HCT116 (cell line): ENCODE results near the gene GALNT15. TPM values are rescaled to one million over a fixed set of nuclear protein-coding genes. Genes with fewer than 3 reads are reported as not detected.

ENCODE experiments used
- ATAC-seq: fragments of 200-7000 bp; cut with Tn5 transposase; 2 replicates; pipeline ENCODE4 v1.9.1; 2020; ENCODE audit warnings: mild to moderate bottlenecking, moderate library complexity
- BruUV-seq: library from RNA; stranded (reverse); fragments of 400-500 nt; replicated peaks from 2 replicates; lab custom pipeline; 2021; lab: Mats Ljungman, UMichigan
- CTCF ChIA-PET: fragments of 300-600 bp; sonication (Branson Sonifier 250); formaldehyde crosslinking; loops from one replicate; lab custom pipeline; 2021; ENCODE audit warnings: antibody characterized with exemption; lab: Charles Lee
- POLR2A ChIA-PET: fragments of 300-600, 350-600 bp; sonication (Branson Sonifier 250); formaldehyde crosslinking; loops from one replicate; lab custom pipeline; 2021; ENCODE audit warnings: antibody characterized with exemption; lab: Charles Lee
- RAD21 ChIA-PET, 2 experiments: fragments of 300-600 bp; sonication (Branson Sonifier 250); formaldehyde crosslinking; loops; one replicate each; lab custom pipeline; 2023; ENCODE audit warnings: low total read pairs in 2 of 2; ENCODE audit not compliant: uncharacterized antibody in 2 of 2, unreplicated experiment in 2 of 2, low non-redundant PET in 1 of 2; lab: Charles Lee
- DNase-seq: peaks from one replicate; pipeline ENCODE4 v3.0.0-alpha.2; 2010; ENCODE audit warnings: low read depth, low spot score
- H2AFZ ChIP-seq: fragments of 200-600 bp; shearing (Covaris generic), sonication (generic); 2 replicates; pipeline ENCODE4 v1.6.1; 2017; ENCODE audit warnings: low read depth, mixed run types, mixed read lengths, antibody characterized with exemption, low read length; ENCODE audit not compliant: poor library complexity, severe bottlenecking
- H3K27ac ChIP-seq: 2 replicates; pipeline ENCODE4 v1.5.1; 2012; ENCODE audit warnings: low read depth, low read length
- H3K27me3 ChIP-seq: fragments of 200-600 bp; sonication (generic); 2 replicates; pipeline ENCODE4 v1.6.1; 2016; ENCODE audit warnings: mixed run types, low read length, mixed read lengths; ENCODE audit not compliant: insufficient read depth
- H3K36me3 ChIP-seq, 2 experiments: fragments of 200-500 bp in 1 of 2; fragments of 200-600 bp in 1 of 2; sonication (Bioruptor generic) in 1 of 2; sonication (generic) in 1 of 2; 2 replicates each; pipeline versions ENCODE4 v1.5.1 to v1.6.1; 2014 to 2016; ENCODE audit warnings: low read length in 2 of 2, inconsistent platforms in 1 of 2, mixed read lengths in 1 of 2, mixed run types in 1 of 2; ENCODE audit not compliant: insufficient read depth in 2 of 2, control insufficient read depth in 1 of 2
- H3K4me1 ChIP-seq, 2 experiments: fragments of 200-600 bp in 1 of 2; sonication (generic) in 1 of 2; 2 replicates each; pipeline versions ENCODE4 v1.5.1 to v1.6.1; 2012 to 2017; ENCODE audit warnings: low read length in 2 of 2, inconsistent platforms in 1 of 2, mild to moderate bottlenecking in 1 of 2, mixed read lengths in 1 of 2, mixed run types in 1 of 2, moderate library complexity in 1 of 2; ENCODE audit not compliant: insufficient read depth in 2 of 2, control insufficient read depth in 1 of 2
- H3K4me2 ChIP-seq: fragments of 200-600 bp; sonication (generic); 2 replicates; pipeline ENCODE4 v1.6.1; 2017; ENCODE audit warnings: mixed run types, low read length, mixed read lengths
- H3K4me3 ChIP-seq, 2 experiments: fragments of 200-600 bp in 1 of 2; sonication (generic) in 1 of 2; replicated peaks in 1 of 2; 2 replicates each; pipeline ENCODE4 v1.5.1; 2011 to 2016; ENCODE audit warnings: low read length in 2 of 2, control low read depth in 1 of 2, low read depth in 1 of 2, mild to moderate bottlenecking in 1 of 2, mixed read lengths in 1 of 2, mixed run types in 1 of 2
- H3K79me2 ChIP-seq: fragments of 200-600 bp; sonication (generic); 2 replicates; pipeline ENCODE4 v1.6.1; 2017; ENCODE audit warnings: mild to moderate bottlenecking, mixed run types, low read length, moderate library complexity, mixed read lengths; ENCODE audit not compliant: insufficient read depth
- H3K9ac ChIP-seq: fragments of 200-600 bp; sonication (generic); 2 replicates; pipeline ENCODE4 v1.6.1; 2016; ENCODE audit warnings: low read length, mixed read lengths
- H3K9me2 ChIP-seq: fragments of 200-600 bp; sonication (generic), shearing (Covaris generic); 2 replicates; pipeline ENCODE4 v1.6.1; 2017; ENCODE audit warnings: mixed run types, mild to moderate bottlenecking, moderate library complexity; ENCODE audit not compliant: insufficient read depth
- H3K9me3 ChIP-seq, 2 experiments: fragments of 200-500 bp in 1 of 2; fragments of 200-600 bp in 1 of 2; sonication (Bioruptor generic) in 1 of 2; sonication (generic) in 1 of 2; 2 replicates each; pipeline ENCODE4 v1.6.1; 2014 to 2017; ENCODE audit warnings: low read length in 2 of 2, mixed read lengths in 2 of 2, inconsistent platforms in 1 of 2, low read depth in 1 of 2, mild to moderate bottlenecking in 1 of 2, mixed run types in 1 of 2, moderate library complexity in 1 of 2; ENCODE audit not compliant: control insufficient read depth in 1 of 2, insufficient read depth in 1 of 2
- H4K20me1 ChIP-seq: fragments of 200-600 bp; sonication (generic), shearing (Covaris generic); 2 replicates; pipeline ENCODE4 v1.6.1; 2017; ENCODE audit warnings: mixed run types, mild to moderate bottlenecking, moderate library complexity; ENCODE audit not compliant: insufficient read depth
- EZH2phosphoT487 ChIP-seq: fragments of 200-600 bp; IDR thresholded peaks from 2 replicates; pipeline ENCODE4 v1.6.1; 2018; ENCODE audit warnings: antibody characterized with exemption, borderline replicate concordance
- POLR2AphosphoS5 ChIP-seq: IDR thresholded peaks from 2 replicates; pipeline ENCODE4 v1.6.1; 2011; ENCODE audit warnings: mild to moderate bottlenecking, low read depth, low read length, moderate library complexity
- SRF ChIP-seq: IDR thresholded peaks from 2 replicates; pipeline ENCODE4 v1.6.1; 2012; ENCODE audit warnings: low read depth
- intact Hi-C: fragments of 100-400 bp; cut with micrococcal nuclease; formaldehyde crosslinking; loops from 2 replicates; pipeline ENCODE4 v1.10.0; 2022
- total RNA-seq: library from RNA; stranded (reverse); gene quantifications from one replicate; pipeline ENCODE4 v1.2.1, GENCODE V29; 2021; ENCODE audit not compliant: unreplicated experiment

Gene GALNT15
- total RNA-seq, 1 experiment from 2014 or later = 0.05 TPM

GRCh38 chr3:16262174-16262573, 87.7 kb downstream of the GALNT15 start:
- Histone ChIP-seq H3K79me2 (peaks cover 53% of the 10 kb centered on the region), H2AFZ (no peak overlapping the region), H3K9me3 (no peaks in the 10 kb centered on the region), H3K9ac (no peak overlapping the region), H3K27me3 (no peaks in the 10 kb centered on the region), H3K36me3 (peaks cover 3 to 14% of the 10 kb centered on the region in 2 experiments), H3K27ac (no peak overlapping the region), H4K20me1 (no peaks in the 10 kb centered on the region), H3K4me2 (no peak overlapping the region), H3K9me2 (no peaks in the 10 kb centered on the region), H3K4me3 (no peak overlapping the region), H3K4me1 (peaks cover 6 to 8% of the 10 kb centered on the region in 2 experiments; a peak in 3 of 4 replicates)
- intact Hi-C loops = no loop called here
- RAD21 ChIA-PET = no interaction called here
- POLR2A ChIA-PET = no interaction called here
- no peak for TF ChIP-seq EZH2phosphoT487
- DNase-seq (no peak), ATAC-seq (no peak)
- no TSS peak for BruUV-seq
- CTCF ChIA-PET = no interaction called here

GRCh38 chr3:16264174-16264707, 89.8 kb downstream of the GALNT15 start:
- H3K36me3 ChIP-seq = peaks cover 3 to 16% of the 10 kb centered on the region in 2 experiments
- peak overlapping the region; percentile 93 to 95 for H3K4me3 ChIP-seq
- H3K27me3 ChIP-seq = no peaks in the 10 kb centered on the region
- H3K4me2 ChIP-seq = peak overlapping the region; percentile 79
- H3K79me2 ChIP-seq = peaks cover 73% of the 10 kb centered on the region
- TSS peak; percentile 77 for BruUV-seq
- RAD21 ChIA-PET = no interaction called here
- POLR2A ChIA-PET = interaction anchor here (0.9 to 1.3 kb wide), 2 partner anchors 204 to 1058 kb away, joined by 3 to 4 read pairs; partner anchors contain the start of gene CAPN7
- H2AFZ ChIP-seq = peak overlapping the region; percentile 17
- CTCF ChIA-PET = interaction anchor here (0.8 to 1.0 kb wide), 2 partner anchors 9 to 215 kb away, joined by 3 to 4 read pairs; no protein-coding TSS in a partner anchor
- ATAC-seq (no peak), DNase-seq (no peak)
- no peaks in the 10 kb centered on the region for H3K9me2 ChIP-seq
- TF ChIP-seq SRF (no peak), POLR2AphosphoS5 (peak; percentile 6; the same call in 1 of the 2 replicates)
- H3K27ac ChIP-seq = peak overlapping the region; percentile 51
- H3K4me1 ChIP-seq = peaks cover 6 to 8% of the 10 kb centered on the region in 2 experiments; a peak in 3 of 4 replicates
- no peaks in the 10 kb centered on the region for H4K20me1 ChIP-seq
- intact Hi-C loops = no loop called here
- H3K9me3 ChIP-seq = no peaks in the 10 kb centered on the region
- H3K9ac ChIP-seq = peak overlapping the region; percentile 93
